GM21786 (cell line): Measurements from ENCODE around the gene AGFG2.
A peak's percentile ranks its signal among the peaks of the same experiment; 100 is the strongest.

Experiments
- ATAC-seq: cut with Tn5 transposase; IDR thresholded peaks from one replicate; pipeline ENCODE4 v1.9.1; 2021; ENCODE audit not compliant: unreplicated experiment

AGFG2 gene

GRCh38 chr7:100568896-100569844 lies 30.2 kb downstream of the AGFG2 start:
- peak; percentile 53 for ATAC-seq

GRCh38 chr7:100570954-100571828 lies 32.2 kb downstream of the AGFG2 start:
- ATAC-seq = no peak

- no peak for ATAC-seq
These were observed 32.8 kb downstream of the AGFG2 start for GRCh38 chr7:100571829-100572116.

DNA sequence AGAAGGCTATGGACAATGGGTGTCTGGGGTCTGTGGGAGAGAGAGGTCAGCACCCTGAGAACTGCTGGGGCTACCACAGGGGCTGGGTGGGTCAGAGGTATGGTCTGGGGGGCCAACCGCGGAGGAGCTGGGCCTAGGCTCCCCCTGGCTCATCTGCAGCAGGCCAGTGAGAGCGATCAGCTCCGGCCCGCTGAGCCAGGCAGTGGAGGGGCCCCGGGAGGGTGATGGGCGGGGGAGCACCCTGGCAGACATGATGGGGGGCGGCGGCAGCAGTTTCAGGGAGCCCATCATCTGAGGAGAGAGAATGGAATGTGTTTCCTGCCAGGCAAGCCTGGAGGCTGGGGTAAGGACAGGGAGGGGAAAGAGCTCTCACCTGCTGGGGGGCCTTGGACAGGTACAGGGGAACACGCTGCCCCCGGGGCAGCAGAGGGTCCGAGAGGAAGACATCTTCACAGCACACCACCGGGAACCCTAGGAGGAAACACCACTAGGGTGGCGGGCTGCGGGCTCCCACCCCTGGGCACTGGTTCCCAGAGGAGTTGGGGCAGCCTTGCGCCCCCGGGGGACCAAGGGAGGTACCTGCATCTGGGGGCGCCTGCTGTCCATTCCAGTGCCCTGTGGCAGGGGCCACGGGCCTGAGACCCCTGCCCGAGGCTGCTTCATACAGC lies 33.4 kb downstream of the AGFG2 start:
- no peak for ATAC-seq

DNA sequence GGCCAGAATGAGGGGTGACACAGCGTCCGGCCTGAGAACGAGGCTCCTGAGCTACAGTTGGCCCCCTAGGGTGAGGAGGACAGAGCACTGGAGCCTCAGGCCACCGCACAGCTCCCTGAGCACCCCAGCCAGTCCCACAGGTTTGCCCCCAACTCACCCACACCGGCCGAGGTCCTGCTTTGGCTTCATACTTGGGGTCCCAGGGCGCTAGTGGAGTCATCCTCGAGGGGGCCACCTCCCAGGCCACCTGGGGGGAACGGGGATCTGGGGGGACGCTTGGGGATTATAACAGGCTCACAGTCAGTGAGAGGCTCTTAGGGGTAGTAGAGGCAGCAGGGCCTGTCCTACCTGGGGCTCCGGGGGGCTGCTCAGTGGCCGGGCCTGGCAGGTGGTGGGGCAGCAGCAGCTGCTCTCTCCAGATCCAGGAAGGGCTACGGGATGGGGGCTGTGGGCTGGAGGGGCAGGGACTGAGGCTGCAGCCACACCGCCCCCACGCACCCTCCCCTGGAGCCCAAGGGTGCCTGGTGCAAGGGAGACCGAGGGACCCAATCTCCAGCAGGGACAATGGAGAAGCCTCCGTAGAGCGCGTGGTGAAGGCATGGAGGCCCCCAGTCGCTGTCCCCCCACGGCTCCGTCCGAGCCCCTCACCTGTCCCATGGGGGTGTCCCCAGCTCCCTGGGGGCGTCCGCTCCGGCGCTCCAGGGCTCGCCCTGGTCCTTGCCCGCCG lies 34.1 kb downstream of the AGFG2 start:
- no peak for ATAC-seq

GRCh38 chr7:100573691-100574361 lies 34.8 kb downstream of the AGFG2 start, which contains the start of gene SAP25:
Gene SAP25 (minus strand): TSS chr7:100573900. CDS start chr7:100573742, 158 bp downstream.
- ATAC-seq = no peak

GRCh38 chr7:100574362-100575205 lies 35.6 kb downstream of the AGFG2 start:
- no peak for ATAC-seq

DNA sequence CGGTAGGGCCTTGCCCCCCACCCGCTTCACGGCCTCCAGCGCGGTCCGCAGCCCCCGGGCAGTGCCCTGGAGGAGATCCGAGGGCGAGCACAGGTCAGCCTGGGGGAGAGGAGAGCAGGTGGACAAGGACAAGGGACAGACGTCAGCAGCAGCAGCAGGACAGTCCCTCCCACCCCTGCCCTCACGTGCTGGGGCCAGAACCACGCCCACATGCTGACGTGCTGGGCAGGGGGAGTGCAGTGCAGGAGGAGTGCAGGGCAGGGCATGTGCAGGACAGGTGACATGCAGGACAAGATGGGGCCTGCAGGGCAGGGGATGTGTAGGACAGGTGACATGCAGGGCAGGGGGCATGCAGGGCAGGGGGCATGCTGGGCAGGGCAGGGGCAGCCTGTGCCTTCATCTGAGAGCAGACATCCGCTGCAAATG lies 36.2 kb downstream of the AGFG2 start:
- no peak for ATAC-seq

DNA sequence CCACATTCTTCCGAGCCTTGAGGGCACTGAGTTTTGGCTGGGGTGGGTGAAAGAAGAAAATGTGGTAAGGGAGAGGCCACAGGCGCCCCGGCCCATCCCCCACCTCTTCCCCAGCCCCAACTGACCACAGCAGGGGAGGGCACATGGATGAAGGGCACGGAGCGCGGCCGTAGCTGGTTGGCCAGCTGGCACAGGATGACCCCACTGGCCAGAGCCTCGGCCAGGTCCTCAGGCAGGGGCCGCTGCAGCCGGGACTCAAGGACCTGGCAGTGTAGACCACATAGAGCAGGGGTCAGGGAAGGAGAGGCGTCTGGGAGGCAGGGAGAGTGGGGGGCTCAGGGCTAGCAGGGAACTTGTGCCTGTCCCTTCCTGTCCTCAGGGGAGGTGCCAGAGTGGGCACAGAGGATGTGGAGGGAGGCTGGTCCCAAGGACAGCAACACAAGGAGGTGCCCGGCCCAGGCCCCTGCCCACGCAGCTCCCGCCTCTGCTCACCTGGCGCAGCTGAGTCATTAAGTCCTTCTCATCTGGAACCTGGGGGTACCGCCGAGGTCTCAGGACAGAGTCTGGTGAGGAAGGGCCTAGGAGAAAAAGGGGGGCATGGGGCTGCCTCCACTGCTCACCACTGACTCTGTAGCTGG lies 36.9 kb downstream of the AGFG2 start:
- no peak for ATAC-seq

GRCh38 chr7:100576384-100576993 lies 37.5 kb downstream of the AGFG2 start:
- ATAC-seq = no peak

- ATAC-seq = no peak
These were observed 38.1 kb downstream of the AGFG2 start for GRCh38 chr7:100577103-100577502.

DNA sequence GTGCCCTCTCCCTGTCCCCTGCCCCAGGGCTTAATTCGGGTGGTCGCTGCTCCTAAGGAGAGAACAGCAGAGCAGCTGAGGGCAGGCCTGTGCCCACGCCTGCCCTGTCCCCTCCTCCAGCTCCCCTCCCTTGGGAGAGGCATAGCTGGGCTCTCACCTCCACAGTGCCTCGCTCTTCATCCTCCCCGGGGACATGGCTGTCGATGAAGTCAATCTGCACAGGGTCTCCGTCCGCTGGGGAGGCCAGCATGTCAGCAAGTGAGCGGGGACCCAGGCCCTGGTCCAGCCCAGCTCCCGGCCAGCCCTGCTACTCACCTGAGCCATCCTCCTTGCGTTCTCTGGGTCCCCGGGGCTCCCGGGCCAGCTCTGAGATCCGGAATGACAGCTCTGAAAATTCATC lies 38.5 kb downstream of the AGFG2 start:
- no peak for ATAC-seq

- no peak for ATAC-seq
These were observed 39.5 kb downstream of the AGFG2 start for GRCh38 chr7:100578246-100579183.

DNA sequence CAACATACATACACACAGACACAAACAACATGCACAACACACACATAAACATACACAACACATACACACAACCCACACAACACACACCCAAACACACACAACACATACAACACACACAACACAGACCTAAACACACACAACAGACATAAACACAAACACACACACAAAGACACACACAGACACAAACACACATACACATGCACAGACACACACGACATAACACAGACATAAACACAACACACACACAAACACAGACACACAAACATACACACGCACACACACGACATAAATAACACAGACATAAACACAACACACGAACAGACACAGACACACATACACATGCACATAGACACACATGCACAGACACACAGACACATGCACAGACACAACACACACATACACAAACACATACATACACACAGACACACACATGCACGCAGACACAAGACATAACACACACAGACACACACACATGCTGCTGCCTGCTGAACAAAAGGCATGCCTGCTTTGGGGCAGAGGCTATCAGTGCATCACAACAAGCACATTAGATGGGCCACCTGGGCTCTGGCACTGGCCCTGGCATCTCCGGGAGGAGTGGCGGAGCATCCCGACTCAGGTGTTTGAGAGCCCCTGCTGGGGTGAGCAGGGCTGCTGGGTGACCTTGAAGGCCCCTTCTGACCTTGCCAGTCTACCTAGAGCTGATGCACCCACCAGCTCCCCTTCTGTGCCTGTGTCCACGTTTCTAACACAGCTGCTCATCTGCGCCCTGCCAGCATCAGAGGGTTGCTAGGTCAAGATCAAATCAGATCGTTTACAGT lies 41.7 kb downstream of the AGFG2 start:
- no peak for ATAC-seq

DNA sequence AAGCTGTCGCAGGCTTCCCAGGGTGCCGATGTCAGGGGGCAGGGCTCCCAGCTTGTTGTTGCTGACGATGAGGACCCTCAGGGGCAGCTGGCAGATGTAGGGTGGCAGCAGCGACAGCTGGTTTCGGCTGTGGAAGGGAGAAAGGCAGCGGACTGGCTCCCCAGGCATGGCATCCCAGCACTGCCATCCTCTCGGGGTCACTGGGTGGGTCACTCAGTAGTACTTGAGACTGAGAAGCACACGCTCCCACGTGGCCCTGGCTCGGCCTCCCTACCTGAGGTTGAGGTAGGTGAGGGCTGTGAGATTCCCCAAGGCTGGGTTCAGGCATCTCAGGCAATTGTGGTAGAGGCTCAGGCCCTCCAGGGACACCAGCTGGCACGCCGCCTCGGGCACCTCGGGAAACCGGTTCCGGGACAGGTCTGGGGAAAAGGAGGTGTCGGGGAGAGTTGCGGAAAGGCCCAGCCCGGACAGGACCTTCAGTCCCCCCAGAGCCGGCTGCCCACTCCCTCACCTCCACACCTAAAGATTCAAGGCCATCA lies 43.1 kb downstream of the AGFG2 start:
- no peak for ATAC-seq

- no peak for ATAC-seq
These were observed 43.6 kb downstream of the AGFG2 start for GRCh38 chr7:100582650-100583049.
